ENCODE results near the gene SLC35F3. TPM values are rescaled to one million over a fixed set of nuclear protein-coding genes. Genes with fewer than 3 reads are reported as not detected.

The SLC35F3 gene
- total RNA-seq, 1 donor from 2014 or later, result 2.4 TPM

- DNase-seq (ENCODE audit: low spot score in 2 of 2), result no peak
- FAIRE-seq, result no peak
Observed at GRCh38 chr1:233965856-233966255, 61.4 kb downstream of the SLC35F3 start.

GRCh38 chr1:233971753-233972152 is 67.3 kb downstream of the SLC35F3 start:
- no peak for DNase-seq (ENCODE audit: low spot score in 2 of 2)
- FAIRE-seq, result no peak

- no peak for DNase-seq (ENCODE audit: low spot score in 2 of 2)
- no peak for FAIRE-seq
Observed at GRCh38 chr1:233972563-233972950, 68.1 kb downstream of the SLC35F3 start.

GRCh38 chr1:233972951-233973635 is 68.6 kb downstream of the SLC35F3 start:
- no peak for DNase-seq (ENCODE audit: low spot score in 2 of 2)
- no peak for FAIRE-seq

GRCh38 chr1:233975486-233975885 is 71.0 kb downstream of the SLC35F3 start:
- no peak for DNase-seq (ENCODE audit: low spot score in 2 of 2)

GRCh38 chr1:233981042-233981675 is 76.7 kb downstream of the SLC35F3 start:
- FAIRE-seq, result no peak
- DNase-seq (ENCODE audit: low spot score in 2 of 2), result no peak

More at GRCh38 chr1:233975486-233975885, 71.0 kb downstream of the SLC35F3 start:
- no peak for FAIRE-seq

GRCh38 chr1:233982827-233983518 is 78.5 kb downstream of the SLC35F3 start:
- DNase-seq (ENCODE audit: low spot score in 2 of 2) (no peak), FAIRE-seq (no peak)

- no peak for FAIRE-seq
- DNase-seq (ENCODE audit: low spot score in 2 of 2), result no peak
Observed at GRCh38 chr1:233983811-233984210, 79.3 kb downstream of the SLC35F3 start.

GRCh38 chr1:233988963-233989696 is 84.7 kb downstream of the SLC35F3 start:
- DNase-seq (ENCODE audit: low spot score in 2 of 2), result no peak
- FAIRE-seq, result peak; percentile 42

GRCh38 chr1:233990486-233990885 is 86.0 kb downstream of the SLC35F3 start:
- FAIRE-seq (no peak), DNase-seq (ENCODE audit: low spot score in 2 of 2) (no peak)

GRCh38 chr1:233993651-233994050 is 89.2 kb downstream of the SLC35F3 start:
- FAIRE-seq (no peak), DNase-seq (ENCODE audit: low spot score in 2 of 2) (no peak)

- DNase-seq (ENCODE audit: low spot score in 2 of 2) (no peak), FAIRE-seq (no peak)
Observed at GRCh38 chr1:233994112-233994511, 89.6 kb downstream of the SLC35F3 start.

GRCh38 chr1:233998456-233998855 is 94.0 kb downstream of the SLC35F3 start:
- FAIRE-seq, result no peak
- no peak for DNase-seq (ENCODE audit: low spot score in 2 of 2)

- no peak for DNase-seq (ENCODE audit: low spot score in 2 of 2)
Observed at GRCh38 chr1:233998891-233999290, 94.4 kb downstream of the SLC35F3 start.

GRCh38 chr1:234000557-234001041 is 96.1 kb downstream of the SLC35F3 start:
- DNase-seq (ENCODE audit: low spot score in 2 of 2) (no peak), FAIRE-seq (no peak)

More at GRCh38 chr1:233998891-233999290, 94.4 kb downstream of the SLC35F3 start:
- no peak for FAIRE-seq

- DNase-seq (ENCODE audit: low spot score in 2 of 2) (no peak), FAIRE-seq (no peak)
Observed at GRCh38 chr1:234001817-234002216, 97.3 kb downstream of the SLC35F3 start.

- FAIRE-seq (no peak), DNase-seq (ENCODE audit: low spot score in 2 of 2) (no peak)
Observed at GRCh38 chr1:234004591-234004990, 100.1 kb downstream of the SLC35F3 start.

- FAIRE-seq, result no peak
- DNase-seq (ENCODE audit: low spot score in 2 of 2), result no peak
Observed at GRCh38 chr1:234007684-234008083, 103.2 kb downstream of the SLC35F3 start.

GRCh38 chr1:234008591-234008990 is 104.1 kb downstream of the SLC35F3 start:
- FAIRE-seq, result no peak
- DNase-seq (ENCODE audit: low spot score in 2 of 2), result no peak

- no peak for FAIRE-seq
- no peak for DNase-seq (ENCODE audit: low spot score in 2 of 2)
Observed at GRCh38 chr1:234009668-234010067, 105.2 kb downstream of the SLC35F3 start.

GRCh38 chr1:234014208-234014607 is 109.7 kb downstream of the SLC35F3 start:
- FAIRE-seq (no peak), DNase-seq (ENCODE audit: low spot score in 2 of 2) (no peak)

Measured in frontal cortex (tissue), 4 donors.